Measurements from ENCODE around the gene CCDC154.

DNA sequence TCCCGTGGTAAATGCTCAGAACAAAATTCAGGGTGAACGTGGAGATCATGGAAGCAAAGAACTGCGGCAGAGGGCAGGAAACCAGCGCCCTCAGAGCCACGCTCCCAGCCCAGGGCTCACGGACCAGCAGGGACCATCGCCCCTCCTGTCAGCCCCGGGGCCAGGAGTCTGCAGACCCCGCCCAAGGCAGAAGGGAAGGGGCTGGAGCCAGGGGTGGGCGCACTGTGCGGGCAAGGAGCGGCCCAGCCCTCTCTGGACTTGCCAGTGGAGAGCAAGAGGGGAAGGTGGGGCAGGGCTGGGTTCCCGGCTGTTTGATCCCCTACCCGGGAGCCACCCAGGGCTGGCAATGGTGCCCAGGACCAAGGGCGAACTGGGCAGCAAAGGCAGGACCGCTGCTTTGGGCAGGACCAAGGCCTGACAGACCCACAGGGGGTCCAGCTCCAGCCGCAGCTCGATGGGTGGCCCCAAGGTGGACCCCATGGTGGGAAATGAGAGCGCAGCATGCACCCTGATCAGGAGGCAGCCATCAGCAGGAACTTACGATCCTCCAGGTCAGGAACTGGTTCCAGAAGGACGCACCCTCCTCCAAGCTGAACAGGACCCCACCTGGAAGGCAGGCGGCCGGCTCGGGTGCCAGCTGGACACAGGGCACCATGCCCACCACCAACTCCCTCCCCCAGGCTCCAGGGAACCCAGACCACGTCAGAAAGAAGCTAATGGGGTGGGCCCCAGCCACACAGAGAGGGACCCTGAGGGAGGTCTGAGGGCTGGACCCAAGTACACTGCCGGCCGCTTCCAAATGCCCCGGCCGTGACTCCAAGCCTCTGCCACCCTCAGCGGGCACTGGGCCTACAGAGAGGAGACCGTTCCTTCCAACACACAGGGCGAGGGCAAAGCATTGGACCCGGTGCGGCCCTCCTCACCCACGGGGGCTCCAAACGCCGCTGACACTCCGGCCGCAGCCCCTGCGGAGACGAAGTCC lies 11.1 kb upstream of the CCDC154 start:
- TF ChIP-seq ZBTB7A (tag by site-specific recombination; IDR thresholded peaks at IDR 0.05; ENCODE audit: low read depth) = no peak
- no peak for TF ChIP-seq ZNF423 (tag by site-specific recombination; IDR thresholded peaks at IDR 0.05)
- TF ChIP-seq ZNF548 (tag by site-specific recombination; IDR thresholded peaks at IDR 0.05) = no peak
- TF ChIP-seq ZNF362 (tag by site-specific recombination; IDR thresholded peaks at IDR 0.05) = no peak
- TF ChIP-seq ZNF596 (tag by site-specific recombination; IDR thresholded peaks at IDR 0.05) = no peak
- TF ChIP-seq ZNF530 (tag by site-specific recombination; IDR thresholded peaks at IDR 0.05; ENCODE audit: low read depth) = no peak
- TF ChIP-seq PBX3 (CRISPR knock-in tag; IDR thresholded peaks at IDR 0.05) = no peak
- TF ChIP-seq GLI4 (tag by site-specific recombination; IDR thresholded peaks at IDR 0.05) = no peak
- no peak for TF ChIP-seq ZNF707 (tag by site-specific recombination; IDR thresholded peaks at IDR 0.05)

Measured in HEK293 (cell line).